GM23248 (cell line): ENCODE data around the gene AKAP12. TPM values are rescaled to one million over a fixed set of nuclear protein-coding genes. Genes with fewer than 3 reads are reported as not detected.

ENCODE experiments used
- DNase-seq: peaks from one replicate; pipeline ENCODE4 v3.0.0-alpha.2; 2015
- H2AFZ ChIP-seq: fragments of 200-600 bp; sonication (generic); 2 replicates; pipeline ENCODE4 v1.6.1; 2016; ENCODE audit warnings: antibody characterized with exemption
- H3F3A ChIP-seq: fragments of 200-600 bp; sonication (generic); 2 replicates; pipeline ENCODE4 v1.6.1; 2016; ENCODE audit warnings: mild to moderate bottlenecking, antibody characterized with exemption, mixed run types; ENCODE audit not compliant: insufficient read depth
- H3K27ac ChIP-seq: fragments of 200-600 bp; sonication (generic); 2 replicates; pipeline ENCODE4 v1.5.1; 2016; ENCODE audit warnings: mild to moderate bottlenecking
- H3K27me3 ChIP-seq: fragments of 200-600 bp; sonication (generic); replicated peaks from 2 replicates; pipeline ENCODE4 v1.6.1; 2016; ENCODE audit warnings: mild to moderate bottlenecking; ENCODE audit not compliant: insufficient read depth
- H3K36me3 ChIP-seq: fragments of 200-600 bp; sonication (generic); 2 replicates; pipeline ENCODE4 v1.6.1; 2016; ENCODE audit warnings: low read depth, mild to moderate bottlenecking
- H3K4me1 ChIP-seq: fragments of 200-600 bp; sonication (generic); 2 replicates; pipeline ENCODE4 v1.6.1; 2016; ENCODE audit warnings: mild to moderate bottlenecking; ENCODE audit not compliant: insufficient read depth
- H3K4me2 ChIP-seq: fragments of 200-600 bp; sonication (generic); one replicate; pipeline ENCODE4 v1.6.1; 2016; ENCODE audit warnings: mild to moderate bottlenecking; ENCODE audit not compliant: unreplicated experiment
- H3K4me3 ChIP-seq: fragments of 200-600 bp; sonication (generic); 2 replicates; pipeline ENCODE4 v1.5.1; 2016; ENCODE audit warnings: mild to moderate bottlenecking
- H3K79me2 ChIP-seq: fragments of 200-600 bp; sonication (generic); 2 replicates; pipeline ENCODE4 v1.6.1; 2016; ENCODE audit warnings: mild to moderate bottlenecking; ENCODE audit not compliant: insufficient read depth
- H3K9ac ChIP-seq: fragments of 200-600 bp; sonication (generic); 2 replicates; pipeline ENCODE4 v1.6.1; 2016; ENCODE audit warnings: mild to moderate bottlenecking
- H3K9me2 ChIP-seq: fragments of 200-600 bp; sonication (generic); 2 replicates; pipeline ENCODE4 v1.6.1; 2016; ENCODE audit warnings: mixed run types, mild to moderate bottlenecking, moderate library complexity; ENCODE audit not compliant: insufficient read depth
- H3K9me3 ChIP-seq: fragments of 200-600 bp; sonication (generic); one replicate; pipeline ENCODE4 v1.6.1; 2017; ENCODE audit warnings: low read depth
- H4K20me1 ChIP-seq: fragments of 200-600 bp; sonication (generic); 2 replicates; pipeline ENCODE4 v1.6.0; 2016; ENCODE audit not compliant: insufficient read depth
- EZH2 ChIP-seq: fragments of 200-600 bp; sonication (generic); IDR thresholded peaks from 2 replicates; pipeline ENCODE4 v1.6.1; 2018; ENCODE audit warnings: antibody characterized with exemption, mild to moderate bottlenecking; ENCODE audit not compliant: insufficient read depth, poor library complexity, severe bottlenecking
- EZH2phosphoT487 ChIP-seq: fragments of 200-600 bp; sonication (generic); IDR thresholded peaks from 2 replicates; pipeline ENCODE4 v1.6.1; 2018; ENCODE audit warnings: antibody characterized with exemption, moderate library complexity, mild to moderate bottlenecking, low read depth; ENCODE audit not compliant: insufficient read depth
- WGBS, 2 experiments: methylation state at CpG; one replicate each; pipeline ENCODE4 v1.1.6; 2015 to 2017; ENCODE audit warnings: low lambda C conversion rate in 2 of 2, low coverage in 1 of 2; ENCODE audit errors: missing lambda C conversion rate in 2 of 2; 5-methylcytosine and 5-hydroxymethylcytosine counted together
- in situ Hi-C: fragments of 300-500 bp; cut with MboI; formaldehyde crosslinking; loops from 2 replicates; pipeline ENCODE4 v1.15.0; 2020
- polyA plus RNA-seq: library from polyadenylated mRNA; unstranded; fragments of >200 nt; fragmentation: Nextera tagmentation; extraction: Ambion mirVana; gene quantifications from 2 replicates; pipeline ENCODE4 v1.2.1, GENCODE V29; 2016
- total RNA-seq: library from RNA; depleted of rRNA; stranded (reverse); fragments of >200 nt; shearing (Covaris generic); gene quantifications from 2 replicates; pipeline ENCODE4 v1.2.3, GENCODE V29; 2014

AKAP12 gene
- total and polyA plus RNA-seq, 2 experiments from 2014 or later: 15.7 to 24.6 TPM

- H3K4me2 ChIP-seq: no peak overlapping the region
- in situ Hi-C loops: no loop called here
- WGBS, 2 experiments: 87 to 90% methylated on average over 3 of the region's 3 CpGs
These were observed 78.2 kb downstream of the AKAP12 start for GRCh38 chr6:151317995-151318365.

GRCh38 chr6:151320140-151320539 is 80.4 kb downstream of the AKAP12 start:
- H3K4me3 ChIP-seq: no peak overlapping the region
- no peak for DNase-seq
- no peaks in the 10 kb centered on the region for H3K9me3 ChIP-seq
- H3K4me1 ChIP-seq: peaks cover 21% of the 10 kb centered on the region
- H3K27ac ChIP-seq: no peak overlapping the region
- H4K20me1 ChIP-seq: no peaks in the 10 kb centered on the region
- TF ChIP-seq EZH2phosphoT487: no peak
- TF ChIP-seq EZH2: no peak
- H3K4me2 ChIP-seq: no peak overlapping the region
- H2AFZ ChIP-seq: no peak overlapping the region
- in situ Hi-C loops: loop anchor here (10.0 kb wide), 2 partner anchors 305 to 415 kb away; no protein-coding TSS in a partner anchor
- no peaks in the 10 kb centered on the region for H3K36me3 ChIP-seq
- peaks cover 25% of the 10 kb centered on the region for H3F3A ChIP-seq
- H3K9me2 ChIP-seq: no peaks in the 10 kb centered on the region
- no peak overlapping the region for H3K9ac ChIP-seq
- 91 to 92% methylated on average over 7 of the region's 7 CpGs for WGBS, 2 experiments
- no peaks in the 10 kb centered on the region for H3K27me3 ChIP-seq
- no peaks in the 10 kb centered on the region for H3K79me2 ChIP-seq

More at GRCh38 chr6:151317995-151318365, 78.2 kb downstream of the AKAP12 start:
- no peak for TF ChIP-seq EZH2phosphoT487
- no peak for TF ChIP-seq EZH2
- H3K36me3 ChIP-seq: no peaks in the 10 kb centered on the region
- no peaks in the 10 kb centered on the region for H3K9me2 ChIP-seq
- H3K79me2 ChIP-seq: no peaks in the 10 kb centered on the region
- H3K9ac ChIP-seq: no peak overlapping the region
- peaks cover 8% of the 10 kb centered on the region for H3K4me1 ChIP-seq
- DNase-seq: no peak
- no peak overlapping the region for H3K4me3 ChIP-seq
- peaks cover 12% of the 10 kb centered on the region; the same call in 1 of the 2 replicates for H3F3A ChIP-seq
- H3K27ac ChIP-seq: no peak overlapping the region
- H2AFZ ChIP-seq: no peak overlapping the region
- no peaks in the 10 kb centered on the region for H3K27me3 ChIP-seq
- no peaks in the 10 kb centered on the region for H3K9me3 ChIP-seq
- no peaks in the 10 kb centered on the region for H4K20me1 ChIP-seq

GRCh38 chr6:151321438-151321837 is 81.7 kb downstream of the AKAP12 start:
- WGBS, 2 experiments: 95 to 100% methylated on average over 1 of the region's 1 CpG
- no peaks in the 10 kb centered on the region for H4K20me1 ChIP-seq

GRCh38 chr6:151322570-151322969 is 82.8 kb downstream of the AKAP12 start:
- H3K27me3 ChIP-seq: no peaks in the 10 kb centered on the region
- H3F3A ChIP-seq: peaks cover 20% of the 10 kb centered on the region
- no peaks in the 10 kb centered on the region for H3K9me2 ChIP-seq
- no peaks in the 10 kb centered on the region for H3K36me3 ChIP-seq
- H3K4me3 ChIP-seq: no peak overlapping the region
- no peak overlapping the region for H3K27ac ChIP-seq
- WGBS, 2 experiments: 88 to 95% methylated on average over 9 of the region's 9 CpGs
- no peak overlapping the region for H2AFZ ChIP-seq
- H3K4me1 ChIP-seq: peaks cover 16% of the 10 kb centered on the region
- no peak overlapping the region for H3K4me2 ChIP-seq
- peaks cover 9% of the 10 kb centered on the region; the same call in 1 of the 2 replicates for H3K79me2 ChIP-seq
- no peaks in the 10 kb centered on the region for H4K20me1 ChIP-seq
- H3K9ac ChIP-seq: no peak overlapping the region
- TF ChIP-seq EZH2 (no peak), EZH2phosphoT487 (no peak)
- H3K9me3 ChIP-seq: no peaks in the 10 kb centered on the region
- in situ Hi-C loops: loop anchor here (10.0 kb wide), 2 partner anchors 308 to 418 kb away; no protein-coding TSS in a partner anchor
- no peak for DNase-seq

More at GRCh38 chr6:151321438-151321837, 81.7 kb downstream of the AKAP12 start:
- in situ Hi-C loops: loop anchor here (10.0 kb wide), 2 partner anchors 307 to 417 kb away; no protein-coding TSS in a partner anchor
- Histone ChIP-seq H3K4me2 (no peak overlapping the region), H3K9me3 (no peaks in the 10 kb centered on the region), H3K79me2 (0 out of 2 replicates have a peak, but pooled peaks cover 5% of the 10 kb centered on the region), H2AFZ (no peak overlapping the region), H3K4me1 (peaks cover 21% of the 10 kb centered on the region), H3K4me3 (no peak overlapping the region), H3K9me2 (no peaks in the 10 kb centered on the region), H3K36me3 (no peaks in the 10 kb centered on the region), H3K9ac (no peak overlapping the region), H3K27me3 (no peaks in the 10 kb centered on the region), H3F3A (peaks cover 25% of the 10 kb centered on the region), H3K27ac (no peak overlapping the region)
- no peak for DNase-seq
- no peak for TF ChIP-seq EZH2
- TF ChIP-seq EZH2phosphoT487: no peak
